Measurements from ENCODE around the gene HS3ST5.

Gene HS3ST5

GRCh38 chr6:114249522-114249921 is 93.3 kb downstream of the HS3ST5 start:
- TF ChIP-seq CTCF (IDR thresholded peaks at IDR 0.05; ENCODE audit: unreplicated experiment in 3 of 3): no peak
- Mint-ChIP-seq H3K27me3 (ENCODE audit: low read depth) (no peaks in the 10 kb centered on the region), H3K36me3 (ENCODE audit: low read depth) (no peaks in the 10 kb centered on the region), H3K27ac (no peak overlapping the region), H3K9me3 (peaks cover 3% of the 10 kb centered on the region), H3K4me3 (no peak overlapping the region), H3K4me1 (no peaks in the 10 kb centered on the region)

- H3K4me3 Mint-ChIP-seq: no peak overlapping the region
- TF ChIP-seq CTCF (IDR thresholded peaks at IDR 0.05; ENCODE audit: unreplicated experiment in 3 of 3): no peak
- H3K36me3 Mint-ChIP-seq (ENCODE audit: low read depth): no peaks in the 10 kb centered on the region
- no peaks in the 10 kb centered on the region for H3K4me1 Mint-ChIP-seq
- no peaks in the 10 kb centered on the region for H3K9me3 Mint-ChIP-seq
- H3K27me3 Mint-ChIP-seq (ENCODE audit: low read depth): no peaks in the 10 kb centered on the region
- no peak overlapping the region for H3K27ac Mint-ChIP-seq
Observed at GRCh38 chr6:114247101-114247500, 95.7 kb downstream of the HS3ST5 start.

- no peak overlapping the region for H3K4me3 Mint-ChIP-seq
- no peak for TF ChIP-seq CTCF (IDR thresholded peaks at IDR 0.05; ENCODE audit: unreplicated experiment in 3 of 3)
- no peaks in the 10 kb centered on the region for H3K36me3 Mint-ChIP-seq (ENCODE audit: low read depth)
- no peaks in the 10 kb centered on the region for H3K4me1 Mint-ChIP-seq
- H3K27me3 Mint-ChIP-seq (ENCODE audit: low read depth): no peaks in the 10 kb centered on the region
- no peaks in the 10 kb centered on the region for H3K9me3 Mint-ChIP-seq
- H3K27ac Mint-ChIP-seq: no peak overlapping the region
Observed at GRCh38 chr6:114240796-114241195, 102.0 kb downstream of the HS3ST5 start.

GRCh38 chr6:114228675-114229074 is 114.1 kb downstream of the HS3ST5 start:
- no peak overlapping the region for H3K27ac Mint-ChIP-seq
- no peaks in the 10 kb centered on the region for H3K36me3 Mint-ChIP-seq (ENCODE audit: low read depth)
- H3K27me3 Mint-ChIP-seq (ENCODE audit: low read depth): no peaks in the 10 kb centered on the region
- no peaks in the 10 kb centered on the region for H3K4me1 Mint-ChIP-seq
- H3K4me3 Mint-ChIP-seq: no peak overlapping the region
- no peak for TF ChIP-seq CTCF (IDR thresholded peaks at IDR 0.05; ENCODE audit: unreplicated experiment in 3 of 3)
- H3K9me3 Mint-ChIP-seq: no peaks in the 10 kb centered on the region

GRCh38 chr6:114227944-114228468 is 114.8 kb downstream of the HS3ST5 start:
- Mint-ChIP-seq H3K27me3 (ENCODE audit: low read depth) (no peaks in the 10 kb centered on the region), H3K27ac (no peak overlapping the region), H3K4me3 (no peak overlapping the region), H3K4me1 (no peaks in the 10 kb centered on the region), H3K9me3 (no peaks in the 10 kb centered on the region), H3K36me3 (ENCODE audit: low read depth) (no peaks in the 10 kb centered on the region)
- no peak for TF ChIP-seq CTCF (IDR thresholded peaks at IDR 0.05; ENCODE audit: unreplicated experiment in 3 of 3)

- H3K4me3 Mint-ChIP-seq: no peak overlapping the region
- peaks cover 6% of the 10 kb centered on the region for H3K4me1 Mint-ChIP-seq
- no peaks in the 10 kb centered on the region for H3K36me3 Mint-ChIP-seq (ENCODE audit: low read depth)
- no peaks in the 10 kb centered on the region for H3K27me3 Mint-ChIP-seq (ENCODE audit: low read depth)
- no peak overlapping the region for H3K27ac Mint-ChIP-seq
- no peak for TF ChIP-seq CTCF (IDR thresholded peaks at IDR 0.05; ENCODE audit: unreplicated experiment in 3 of 3)
- H3K9me3 Mint-ChIP-seq: peaks cover 4% of the 10 kb centered on the region
Observed at GRCh38 chr6:114220241-114220640, 122.6 kb downstream of the HS3ST5 start.

Data from nephron (organoid).